ENCODE measurements around the gene SLC6A13.
"Not testable (repeated sequence)": the region's sequence is repeated elsewhere in the genome, so short reads cannot be mapped to it uniquely, and the experiment has no call there.

SLC6A13 gene

DNA sequence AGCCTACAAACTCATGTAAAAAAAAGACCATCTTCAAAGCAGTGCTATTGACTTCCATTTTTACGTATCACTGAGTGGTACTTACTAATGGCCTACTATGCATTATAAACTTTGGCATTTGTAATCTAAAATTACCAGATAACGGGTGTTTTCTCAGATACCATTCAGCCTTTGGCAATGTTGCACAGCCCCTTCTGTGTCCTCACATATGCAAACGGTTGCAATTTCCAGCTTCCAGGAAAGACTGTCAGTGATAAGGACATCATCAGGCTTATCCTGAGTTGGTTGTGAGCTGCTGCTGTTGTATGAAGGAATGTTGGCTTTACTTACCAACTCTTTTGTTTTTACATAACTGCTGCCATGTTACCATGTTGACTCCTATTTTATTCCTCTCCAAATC is 1.6 kb upstream of the SLC6A13 start:
- DNase-seq (ENCODE audit: low read depth): no peak

DNA sequence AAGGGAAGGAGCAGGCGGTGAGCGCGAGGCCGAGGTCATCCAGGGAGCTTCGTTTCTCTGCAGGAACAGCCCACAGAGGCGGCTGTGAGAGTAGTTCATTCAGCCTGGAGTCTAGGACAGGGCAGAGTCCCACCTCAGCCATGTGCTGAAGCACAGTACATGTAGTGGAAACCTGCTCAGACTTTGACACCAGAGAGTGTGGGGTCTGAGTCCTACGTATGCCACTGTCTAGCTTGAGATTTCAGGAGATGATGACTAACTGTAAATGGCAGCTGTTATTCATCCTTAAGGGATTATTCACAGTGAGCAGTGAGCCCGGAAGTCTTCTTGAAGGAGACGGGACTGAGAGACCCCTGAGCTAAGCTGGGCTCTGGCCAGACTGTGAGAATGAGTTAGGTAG is 938 bp upstream of the SLC6A13 start:
- DNase-seq (ENCODE audit: low read depth): no peak

DNA sequence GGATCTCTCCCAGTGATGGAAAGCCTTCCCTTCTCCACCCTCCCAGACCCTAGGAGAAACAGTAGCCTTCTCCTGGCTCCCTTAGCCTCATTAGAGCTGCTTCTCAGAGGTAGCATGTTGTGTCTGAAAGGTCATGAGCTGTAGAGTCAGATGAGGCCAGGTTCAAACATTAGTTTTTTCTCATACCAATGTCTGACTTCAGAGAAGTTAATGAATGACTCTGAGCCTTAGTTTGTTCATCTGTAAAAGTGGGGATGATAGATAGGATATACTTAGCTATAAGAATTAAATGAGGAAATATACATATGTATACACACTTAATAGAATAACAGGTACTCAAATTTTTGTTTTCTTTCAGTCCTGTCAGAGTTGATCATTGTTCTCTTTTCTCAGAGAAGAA is 523 bp downstream of the SLC6A13 start:
- no peak for DNase-seq (ENCODE audit: low read depth)

DNA sequence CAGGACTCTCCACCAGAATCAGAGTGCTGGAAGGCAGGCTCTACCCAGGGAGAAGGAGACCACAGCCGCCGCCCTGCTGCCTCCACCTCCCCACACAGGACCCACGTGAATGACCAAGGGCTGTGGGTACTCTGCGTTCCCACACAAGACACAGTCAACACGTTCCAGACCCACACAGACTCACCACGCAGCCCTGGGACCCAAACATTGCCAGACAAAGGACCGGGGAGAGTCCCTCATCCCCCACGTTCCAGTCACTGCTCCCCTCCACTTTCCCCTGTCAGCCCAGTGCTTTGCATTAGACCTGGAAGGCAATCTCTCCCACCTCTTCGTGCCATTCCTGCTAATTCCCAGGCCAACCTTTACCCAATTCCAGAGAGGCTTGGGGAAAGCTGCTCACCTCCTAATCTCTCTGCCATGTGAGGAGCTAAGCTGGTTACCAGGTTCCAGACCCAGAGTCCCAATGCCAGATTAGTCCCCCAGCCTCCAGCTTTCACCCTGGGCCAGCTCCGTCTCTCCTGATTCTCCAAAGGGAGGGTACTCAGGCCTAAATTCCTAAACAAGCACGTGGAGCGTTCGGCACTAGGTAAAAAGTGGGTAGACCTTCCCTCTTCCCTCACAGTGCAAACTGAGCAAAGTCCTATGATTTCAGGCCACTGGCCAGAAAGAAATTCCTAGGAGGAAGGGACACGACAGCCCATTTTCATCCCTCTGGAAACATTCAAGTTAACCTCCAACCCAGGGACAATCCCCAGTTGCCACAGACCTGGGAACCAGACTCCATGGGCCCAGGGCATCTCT is 4.9 kb downstream of the SLC6A13 start:
- no peak for DNase-seq (ENCODE audit: low read depth)

DNA sequence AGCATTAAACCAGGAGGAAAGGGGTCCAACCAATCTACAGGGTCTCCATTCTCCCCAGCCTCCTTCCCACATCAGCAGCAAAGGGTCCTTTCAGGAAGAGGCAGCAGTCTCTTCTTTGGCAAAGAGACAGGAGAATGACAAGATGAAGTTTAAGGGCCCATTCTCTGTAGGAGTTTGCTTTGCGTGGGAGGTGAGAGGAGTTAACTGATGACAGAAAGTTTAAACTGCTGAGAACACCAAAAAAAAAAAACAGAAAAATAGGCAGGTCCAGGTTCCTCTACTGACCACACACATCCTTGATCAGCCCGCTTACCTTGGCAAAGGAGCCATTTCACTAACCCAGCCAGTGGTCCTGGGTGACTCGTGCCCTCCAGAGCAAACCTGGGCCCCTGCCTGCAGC is 5.7 kb downstream of the SLC6A13 start:
- DNase-seq (ENCODE audit: low read depth): no peak

DNA sequence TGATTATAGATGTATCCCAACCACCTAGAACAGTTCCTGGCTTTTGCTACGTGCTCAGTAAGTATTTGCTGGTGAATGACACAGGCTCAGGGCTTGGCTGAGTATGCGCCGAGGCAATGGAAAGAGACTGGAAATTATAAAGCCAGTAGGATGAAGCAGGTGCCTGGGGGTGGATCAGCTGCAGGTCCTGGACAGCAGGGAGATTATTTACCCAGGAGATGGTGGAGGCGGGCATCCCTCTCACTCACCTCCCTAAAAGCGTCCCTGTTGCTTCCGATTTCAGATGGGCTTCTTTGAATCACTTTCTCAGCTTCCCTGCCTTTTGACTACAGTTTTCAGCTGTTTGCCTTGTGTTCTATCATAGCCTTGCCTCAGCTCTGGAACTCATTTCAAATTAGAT is 6.4 kb downstream of the SLC6A13 start:
- no peak for DNase-seq (ENCODE audit: low read depth)

DNA sequence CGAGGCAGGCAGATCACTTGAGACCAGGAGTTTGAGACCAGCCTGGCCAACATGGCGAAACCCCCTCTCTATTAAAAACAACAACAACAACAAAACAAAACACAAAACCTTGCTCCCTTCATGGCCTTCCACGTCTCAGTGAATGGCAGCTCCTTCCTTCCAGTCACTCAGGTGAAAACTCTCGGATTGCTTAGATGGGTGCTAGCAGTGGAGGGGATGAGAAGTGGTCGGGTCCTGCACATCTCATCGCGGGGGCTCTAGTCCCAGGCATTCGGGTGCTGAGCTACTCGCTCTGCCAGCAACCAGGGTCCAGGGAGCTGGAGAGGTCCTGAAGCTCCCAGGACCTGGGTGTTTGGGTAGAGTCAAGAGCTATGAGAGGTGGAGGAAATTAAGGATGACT is 7.7 kb downstream of the SLC6A13 start:
- no peak for DNase-seq (ENCODE audit: low read depth)

DNA sequence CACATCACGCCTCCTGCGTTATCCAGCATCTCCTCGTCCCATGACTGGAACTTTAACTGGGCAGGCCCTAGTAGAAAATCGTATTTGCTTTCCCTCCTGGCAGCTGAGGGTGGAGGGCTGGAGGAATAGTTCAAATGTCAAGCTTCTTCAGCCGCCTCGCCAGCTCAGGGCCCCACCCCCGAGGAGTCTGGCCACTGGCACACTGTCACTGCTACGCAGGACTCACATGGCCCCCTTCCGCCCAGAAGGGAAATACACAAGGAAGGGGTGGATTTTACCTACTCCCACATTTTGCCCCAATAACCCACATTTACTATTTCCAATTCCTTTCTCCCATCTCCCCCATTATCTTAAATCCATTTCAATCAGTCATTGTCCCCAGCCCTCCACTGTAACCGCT is 8.6 kb downstream of the SLC6A13 start:
- no peak for DNase-seq (ENCODE audit: low read depth)

DNA sequence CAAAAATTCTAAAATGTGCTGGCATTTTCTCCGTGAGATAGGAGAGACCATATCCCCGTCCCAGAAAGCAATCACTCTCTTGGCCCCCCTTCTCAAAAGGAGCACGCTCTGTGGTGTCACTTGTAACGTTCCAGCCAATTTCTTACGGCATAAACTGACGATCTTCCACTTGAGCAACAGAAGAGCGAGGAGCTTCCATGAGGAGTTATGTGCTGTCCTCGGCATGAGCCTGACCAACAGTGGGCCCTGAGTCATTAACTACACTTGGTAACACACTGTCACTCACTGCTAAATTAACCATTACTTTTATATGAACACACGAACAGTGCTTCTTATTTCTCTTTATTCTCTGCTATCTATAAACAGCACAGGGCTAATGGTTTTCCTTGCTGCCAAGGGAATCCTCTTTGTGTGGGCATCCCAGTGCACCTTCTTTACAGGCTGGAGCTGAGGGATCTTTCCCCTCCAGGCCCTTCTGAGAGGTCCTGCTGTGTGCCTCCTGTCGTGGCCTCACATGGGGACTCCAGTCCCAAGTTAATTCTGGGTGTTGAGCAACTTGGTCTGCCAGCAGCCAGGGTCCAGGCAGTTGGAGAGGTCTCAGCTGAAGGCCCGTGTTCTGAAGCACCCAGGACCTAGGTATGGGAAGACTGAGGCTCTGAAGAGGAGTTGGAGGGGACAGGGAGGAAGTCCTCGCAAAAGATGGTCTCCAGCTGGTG is 9.4 kb downstream of the SLC6A13 start:
- DNase-seq (ENCODE audit: low read depth): no peak

DNA sequence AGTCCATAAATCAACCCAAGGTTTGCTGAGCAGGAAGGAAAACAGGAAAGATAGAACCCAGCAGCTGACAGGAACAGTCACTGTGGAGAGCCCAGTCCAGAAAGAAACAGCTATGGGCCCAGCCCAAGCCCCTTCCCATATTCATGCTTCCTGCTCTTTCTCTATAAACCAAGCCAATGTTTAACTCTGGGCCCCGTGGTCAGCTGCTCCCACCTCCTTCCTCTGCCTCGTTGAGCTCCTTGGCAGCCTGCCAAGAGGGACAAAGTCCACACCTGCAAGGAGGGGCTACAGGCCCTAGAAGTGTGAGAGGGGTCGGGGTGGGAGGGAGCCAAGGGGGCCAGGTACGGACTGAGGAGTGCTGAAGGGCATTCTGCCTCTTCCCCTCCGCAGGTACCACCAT is 10.0 kb downstream of the SLC6A13 start:
- DNase-seq (ENCODE audit: low read depth): no peak

DNA sequence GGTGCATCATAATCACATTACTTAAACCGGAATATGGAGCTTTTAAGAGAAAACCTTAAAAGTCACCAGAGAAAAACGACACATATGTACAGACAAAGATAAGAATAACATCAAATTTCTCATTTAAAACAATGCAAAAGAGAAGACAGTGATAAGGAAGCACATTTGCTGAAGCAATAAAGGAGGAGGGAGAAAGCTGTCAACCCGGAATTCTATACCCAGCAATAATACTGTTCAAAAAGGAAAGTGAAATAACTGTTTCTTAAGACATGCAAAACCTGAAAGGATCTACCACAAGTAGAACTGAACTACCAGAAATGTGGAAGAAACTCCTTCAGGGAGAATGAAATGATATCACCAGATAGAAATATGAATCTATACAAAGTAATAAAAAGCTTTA is 15.4 kb downstream of the SLC6A13 start:
- DNase-seq (ENCODE audit: low read depth): no peak

DNA sequence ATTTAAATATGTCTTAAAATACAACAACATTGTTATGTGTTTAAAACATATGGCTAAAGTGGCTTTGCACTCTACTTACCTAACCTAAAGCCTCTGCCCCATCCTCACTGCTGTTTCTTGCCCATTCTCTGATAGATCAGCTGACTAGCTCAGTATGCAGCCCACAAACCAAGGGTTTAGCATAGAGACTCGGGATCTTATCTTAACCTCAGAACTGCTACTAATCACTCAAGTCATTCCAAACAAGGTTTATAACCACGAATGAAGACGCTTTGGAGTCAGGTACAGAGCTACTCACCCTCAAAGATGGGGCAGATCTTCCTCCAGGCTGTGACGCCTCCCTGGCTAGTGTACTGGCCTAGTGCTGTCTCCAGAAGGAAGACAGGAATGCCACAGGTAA is 19.3 kb downstream of the SLC6A13 start:
- no peak for DNase-seq (ENCODE audit: low read depth)

DNA sequence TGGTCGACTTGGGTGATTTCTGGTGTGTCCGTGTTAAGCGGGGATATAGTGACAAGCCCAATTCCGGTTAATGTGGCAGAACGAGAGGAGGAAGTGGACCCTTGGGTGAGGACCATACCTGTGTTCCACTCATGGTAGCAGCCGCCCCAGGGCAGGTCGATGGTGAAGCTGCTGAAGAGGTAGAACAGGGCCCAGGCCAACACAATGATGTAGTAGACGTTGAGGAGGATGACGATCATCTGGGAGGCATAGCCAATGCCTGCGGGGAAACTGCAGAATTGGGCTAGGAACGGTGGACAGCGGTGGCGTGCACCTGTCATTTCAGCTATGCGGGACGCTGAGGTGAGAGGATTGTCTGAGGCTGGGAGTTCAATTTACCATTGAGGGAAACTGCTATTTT is 20.1 kb downstream of the SLC6A13 start:
- no peak for DNase-seq (ENCODE audit: low read depth)

DNA sequence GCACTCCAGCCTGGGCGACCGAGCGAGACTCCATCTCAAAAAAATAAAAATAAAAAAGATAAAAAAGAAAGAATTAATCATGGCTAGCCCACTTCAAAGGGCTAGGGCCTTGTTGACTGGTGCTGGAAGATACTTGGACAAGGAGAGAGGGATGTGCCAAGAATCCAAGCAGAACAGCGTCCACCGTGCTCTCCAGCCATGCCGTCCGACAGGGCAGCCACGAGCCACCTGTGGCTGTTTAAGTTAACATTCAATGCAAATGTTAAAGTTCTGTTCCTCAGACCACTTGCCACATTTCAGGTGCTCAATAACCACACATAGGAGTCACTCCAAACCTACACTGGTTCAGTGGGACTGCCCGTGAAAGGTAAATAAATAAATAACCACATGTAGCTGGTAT is 21.4 kb downstream of the SLC6A13 start:
- no peak for DNase-seq (ENCODE audit: low read depth)

DNA sequence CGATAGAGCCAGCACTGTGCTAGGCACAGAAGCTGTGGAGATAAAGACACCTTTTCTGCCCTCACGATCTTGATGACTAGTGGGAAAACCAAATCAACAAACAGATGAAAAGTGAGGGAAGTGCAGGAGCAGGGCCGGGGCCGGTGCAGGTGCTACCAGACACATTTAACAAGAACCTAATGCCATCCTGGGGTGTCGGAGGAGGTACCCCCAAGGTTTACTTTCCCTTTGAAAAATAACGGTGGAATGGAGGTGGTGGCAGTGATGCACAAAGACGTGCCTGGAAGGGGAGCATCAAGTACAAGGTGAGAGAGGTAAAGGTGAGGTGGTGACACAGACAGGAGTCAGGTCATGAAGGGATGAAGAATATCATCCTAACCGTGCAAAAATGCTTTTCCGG is 22.1 kb downstream of the SLC6A13 start:
- DNase-seq (ENCODE audit: low read depth): no peak

DNA sequence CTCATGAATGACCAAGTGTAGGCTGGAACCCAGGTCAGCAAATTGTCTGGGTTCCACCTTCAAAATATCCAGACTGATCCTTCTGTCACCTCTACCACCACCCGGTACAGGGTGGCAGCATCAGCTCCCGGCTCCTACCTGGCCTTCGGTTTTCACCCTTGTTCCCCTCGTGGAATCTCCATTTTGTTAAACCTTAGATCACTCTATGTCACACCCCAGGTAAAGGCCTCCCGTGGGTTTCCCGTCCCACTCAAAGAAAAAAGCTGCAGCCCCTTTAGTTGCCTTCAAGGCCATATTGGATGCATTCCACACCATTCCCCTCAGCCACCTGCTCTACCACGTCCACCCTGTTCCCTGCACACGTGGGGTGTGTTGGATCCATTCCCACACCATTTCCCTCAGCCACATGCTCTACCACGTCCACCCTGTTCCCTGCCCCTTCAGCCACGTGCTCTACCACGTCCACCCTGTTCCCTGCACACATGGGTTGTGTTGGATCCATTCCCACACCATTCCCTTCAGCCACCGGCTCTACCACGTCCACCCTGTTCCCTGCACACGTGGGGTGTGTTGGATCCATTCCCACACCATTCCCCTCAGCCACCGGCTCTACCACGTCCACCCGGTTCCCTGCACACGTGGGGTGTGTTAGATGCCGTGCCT is 23.8 kb downstream of the SLC6A13 start:
- DNase-seq (ENCODE audit: low read depth): no peak

DNA sequence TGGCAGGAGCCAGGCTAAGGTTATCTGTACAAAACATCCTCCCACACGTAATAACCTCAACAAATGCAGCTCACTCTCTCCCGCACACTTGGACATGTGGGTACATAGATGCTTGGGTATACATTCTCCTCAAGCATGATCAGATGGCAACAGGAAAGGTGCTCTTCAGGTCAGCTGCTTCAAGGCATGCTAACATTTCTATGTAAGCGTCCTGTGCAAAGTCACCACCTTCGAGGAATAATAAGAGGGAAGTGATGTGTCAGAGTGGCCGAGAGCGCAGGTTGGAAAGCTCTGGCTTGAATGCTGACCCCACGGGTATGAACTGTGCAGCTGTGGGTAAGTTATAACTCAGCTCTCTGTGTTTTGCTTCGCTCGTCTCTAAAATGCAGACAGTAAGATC is 24.5 kb downstream of the SLC6A13 start:
- no peak for DNase-seq (ENCODE audit: low read depth)

DNA sequence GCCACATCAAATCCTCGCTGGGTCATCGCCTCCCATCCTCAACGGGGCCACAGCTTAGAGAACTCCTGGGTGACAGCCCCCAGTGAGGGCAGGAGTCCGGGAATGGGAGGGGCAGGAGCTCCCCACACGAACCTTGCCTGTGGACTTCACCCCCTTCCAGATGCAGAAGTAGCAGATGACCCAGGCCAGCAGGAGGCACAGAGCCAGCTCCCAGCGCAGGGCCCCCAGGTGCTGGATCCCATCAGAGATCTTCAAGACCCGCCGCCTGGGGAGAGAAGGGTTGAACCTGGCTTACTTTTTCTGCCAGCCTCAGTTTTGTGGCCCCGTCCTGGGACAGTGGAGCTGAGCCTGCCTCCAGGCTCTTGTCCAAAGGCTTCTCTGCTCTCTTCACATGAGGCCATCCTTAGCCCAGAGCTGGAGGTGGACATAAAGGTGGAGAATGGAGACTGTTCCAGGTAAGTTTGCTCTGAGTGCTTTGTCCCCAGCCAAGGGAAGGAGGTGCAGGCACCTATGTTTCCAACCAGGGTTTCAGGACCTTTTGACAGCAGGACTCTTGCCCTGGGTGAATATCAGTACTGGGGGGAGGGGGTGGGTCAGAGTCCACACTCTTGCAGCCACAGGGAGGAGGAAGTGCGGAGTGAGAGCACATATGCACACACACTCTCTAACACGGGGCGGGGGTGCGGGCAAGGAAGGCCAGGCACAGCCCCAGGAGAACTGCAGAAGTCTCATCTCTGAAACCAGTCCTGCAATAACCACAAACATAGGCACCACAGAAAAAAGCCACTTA is 25.4 kb downstream of the SLC6A13 start:
- no peak for DNase-seq (ENCODE audit: low read depth)

DNA sequence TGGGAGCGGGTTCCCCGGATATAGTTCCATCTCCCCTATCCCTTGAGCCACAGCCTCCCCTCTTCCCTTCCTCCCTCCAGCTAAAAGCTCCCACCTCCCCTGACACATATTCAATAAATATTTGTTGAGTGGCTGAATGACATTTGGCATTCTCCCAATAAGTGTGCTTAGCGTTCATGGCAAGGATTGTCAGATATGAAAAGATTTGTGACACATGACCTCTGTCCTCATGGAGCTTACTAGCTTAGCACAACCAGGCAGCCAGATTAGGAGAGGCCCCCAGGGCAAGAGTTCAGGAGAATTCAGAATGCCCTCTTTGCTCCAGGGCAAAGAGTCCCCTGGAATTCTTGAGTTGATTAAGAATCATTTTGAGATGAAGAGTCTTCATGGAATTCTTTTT is 26.2 kb downstream of the SLC6A13 start:
- no peak for DNase-seq (ENCODE audit: low read depth)

DNA sequence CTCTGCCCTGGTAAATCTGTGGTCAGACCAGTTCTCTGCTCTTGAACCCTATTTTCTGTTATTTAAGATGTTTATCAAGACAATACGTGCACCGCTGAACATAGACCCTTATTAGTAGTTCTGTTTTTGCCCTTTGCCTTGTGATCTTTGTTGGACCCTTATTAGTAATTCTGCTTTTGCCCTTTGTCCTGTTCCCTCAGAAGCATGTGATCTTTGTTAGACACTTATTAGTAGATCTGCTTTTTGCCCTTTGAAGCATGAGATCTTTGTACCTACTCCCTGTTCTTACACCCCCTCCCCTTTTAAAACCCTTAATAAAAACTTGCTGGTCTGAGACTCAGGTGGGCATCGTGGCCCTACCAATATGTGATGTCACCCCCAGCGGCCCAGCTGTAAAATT is 26.7 kb downstream of the SLC6A13 start:
- not testable (repeated sequence) for DNase-seq (ENCODE audit: low read depth)

DNA sequence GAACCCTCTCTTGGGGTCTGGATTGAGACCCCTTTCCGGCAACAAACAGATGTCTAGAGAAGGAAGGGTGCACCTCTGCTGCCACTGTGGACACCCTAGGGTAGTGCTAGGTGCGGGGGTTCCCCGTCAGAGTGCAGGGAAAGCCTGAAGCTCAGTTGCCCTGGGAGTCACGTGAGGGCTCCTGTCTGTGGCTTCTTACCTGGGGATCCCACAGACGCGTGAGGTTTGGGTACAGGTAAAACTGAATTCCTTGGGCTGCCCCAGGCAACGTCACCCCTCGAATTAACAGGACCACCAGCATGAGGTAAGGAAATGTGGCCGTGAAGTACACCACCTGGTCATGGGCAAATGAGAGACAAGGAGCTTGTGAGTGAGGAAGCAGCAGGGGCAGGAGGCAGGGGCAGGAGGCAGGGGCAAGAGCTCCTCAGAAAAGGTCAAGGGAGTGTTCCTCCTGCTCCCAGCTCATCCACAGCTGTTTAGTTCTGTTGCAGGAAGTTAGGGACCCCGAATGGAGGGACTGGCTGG is 27.7 kb downstream of the SLC6A13 start:
- DNase-seq (ENCODE audit: low read depth): no peak

DNA sequence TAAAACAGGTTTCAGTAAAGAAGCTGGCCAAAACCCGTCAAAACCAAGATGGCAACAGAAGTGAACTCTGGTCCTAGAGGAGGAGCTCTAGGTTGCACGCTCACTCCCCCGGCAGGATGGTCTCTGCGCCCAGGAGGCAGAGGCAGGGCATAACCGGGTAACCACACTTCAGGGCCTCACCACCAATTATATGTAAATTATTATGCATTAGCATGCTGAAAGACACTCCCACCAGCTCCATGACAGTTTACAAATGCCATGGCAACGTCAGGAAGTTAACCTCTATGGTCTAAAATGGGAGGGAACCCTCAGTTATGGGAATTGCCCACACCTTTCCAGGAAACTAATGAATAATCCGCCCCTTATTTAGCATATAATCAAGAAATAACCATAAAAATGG is 28.6 kb downstream of the SLC6A13 start:
- DNase-seq (ENCODE audit: low read depth): no peak

All from fibroblast of the conjunctiva (primary cell).